Esophagus (tissue), 2 donors: ENCODE results near the gene DUSP23. TPM values are rescaled to one million over a fixed set of nuclear protein-coding genes. Genes with fewer than 3 reads are reported as not detected.

Experiments
- H3K27ac ChIP-seq, 2 donors: one replicate each; pipeline ENCODE4 v1.5.1; 2013; ENCODE audit warnings: low read depth in 2 of 2, mild to moderate bottlenecking in 2 of 2, inconsistent platforms in 1 of 2, low read length in 1 of 2, moderate library complexity in 1 of 2
- H3K27me3 ChIP-seq, 2 donors: one replicate each; pipeline ENCODE4 v1.6.1; 2013; ENCODE audit warnings: low read length in 2 of 2, control low read depth in 1 of 2, mild to moderate bottlenecking in 1 of 2; ENCODE audit not compliant: insufficient read depth in 2 of 2, control insufficient read depth in 1 of 2
- H3K36me3 ChIP-seq, 2 donors: one replicate each; pipeline ENCODE4 v1.6.1; 2013; ENCODE audit warnings: low read length in 1 of 2; ENCODE audit not compliant: control insufficient read depth in 2 of 2, insufficient read depth in 2 of 2
- H3K4me1 ChIP-seq, 2 donors: one replicate each; pipeline ENCODE4 v1.6.1; 2013; ENCODE audit warnings: low read length in 1 of 2; ENCODE audit not compliant: control insufficient read depth in 2 of 2, insufficient read depth in 2 of 2
- H3K4me3 ChIP-seq, 2 donors: one replicate each; pipeline ENCODE4 v1.5.1; 2013; ENCODE audit warnings: low read length in 2 of 2, mild to moderate bottlenecking in 2 of 2, low read depth in 1 of 2, moderate library complexity in 1 of 2
- H3K9me3 ChIP-seq, 2 donors: one replicate each; pipeline ENCODE4 v1.6.1; 2013; ENCODE audit warnings: mild to moderate bottlenecking in 2 of 2, low read depth in 1 of 2, low read length in 1 of 2, moderate library complexity in 1 of 2; ENCODE audit not compliant: control insufficient read depth in 2 of 2, insufficient read depth in 1 of 2
- WGBS, 2 donors: extraction: QIAGEN DNeasy Blood & Tissue Kit; methylation state at CpG; one replicate each; pipeline ENCODE4 v1.1.7; 2013; 5-methylcytosine and 5-hydroxymethylcytosine counted together
- polyA plus RNA-seq, 2 donors: library from polyadenylated mRNA; stranded (reverse); fragments of 200-250 nt; gene quantifications; one replicate each; pipeline ENCODE4 v1.2.3, GENCODE V29; 2013
- donor health status: healthy with polysubstance abuse.
- donor health status: Bipolar disorder and iron deficiency.

Gene DUSP23
- 10 to 100 TPM; 70.6 to 92.5 TPM for polyA plus RNA-seq

DNA sequence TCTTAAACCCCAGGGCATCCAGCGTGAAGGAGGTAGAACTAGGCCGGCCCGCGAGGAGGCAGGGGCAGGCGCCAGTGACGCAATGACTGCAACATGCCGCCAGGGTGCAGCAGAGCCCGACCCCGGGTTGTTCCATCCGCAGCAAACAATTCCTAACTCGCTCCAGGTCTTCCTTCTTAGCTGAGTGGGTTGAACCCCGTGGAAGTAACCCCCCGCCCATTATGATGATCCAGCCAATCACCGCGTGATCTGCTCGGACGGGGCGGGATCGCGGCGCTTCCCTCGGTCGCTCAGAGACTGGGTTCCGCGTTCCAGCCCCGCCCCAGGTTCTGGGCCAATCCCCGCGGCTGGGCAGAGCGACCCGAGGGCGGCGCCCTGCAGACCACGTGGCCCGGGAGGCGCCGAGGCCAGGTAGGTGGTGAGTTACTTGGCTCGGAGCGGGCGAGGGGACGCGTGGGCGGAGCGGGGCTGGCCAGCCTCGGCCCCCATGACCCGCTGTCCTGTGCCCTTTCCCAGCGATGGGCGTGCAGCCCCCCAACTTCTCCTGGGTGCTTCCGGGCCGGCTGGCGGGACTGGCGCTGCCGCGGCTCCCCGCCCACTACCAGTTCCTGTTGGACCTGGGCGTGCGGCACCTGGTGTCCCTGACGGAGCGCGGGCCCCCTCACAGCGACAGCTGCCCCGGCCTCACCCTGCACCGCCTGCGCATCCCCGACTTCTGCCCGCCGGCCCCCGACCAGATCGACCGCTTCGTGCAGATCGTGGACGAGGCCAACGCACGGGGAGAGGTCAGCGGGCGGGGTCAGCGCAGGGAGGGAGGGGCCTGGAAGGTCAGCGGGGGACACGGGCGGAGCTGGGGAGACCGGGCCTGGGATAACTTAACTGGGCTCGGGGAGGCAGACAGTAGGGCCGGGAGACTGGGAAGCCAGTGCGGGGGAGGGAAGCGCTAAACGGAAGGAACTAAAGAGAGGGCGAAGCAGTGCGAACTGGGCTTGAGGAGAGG lies at the start of gene DUSP23:
Gene DUSP23, plus strand, starts transcription at position 380 of the 1,000 bp plus-strand sequence. Its CDS starts 139 bp downstream, at position 519.
- Histone ChIP-seq H3K36me3 (peaks cover 0 to 6% of the 10 kb centered on the region in 2 donors), H3K27ac (peak within 1 kb of the TSS; percentile 75 to 90), H3K9me3 (no peaks in the 10 kb centered on the region), H3K27me3 (no peaks in the 10 kb centered on the region), H3K4me3 (peak within 1 kb of the TSS; percentile 83 to 87), H3K4me1 (peaks cover 0 to 6% of the 10 kb centered on the region in 2 donors)
- 1% methylated on average over 75 to 88 of the region's 88 CpGs for WGBS, 2 donors

DNA sequence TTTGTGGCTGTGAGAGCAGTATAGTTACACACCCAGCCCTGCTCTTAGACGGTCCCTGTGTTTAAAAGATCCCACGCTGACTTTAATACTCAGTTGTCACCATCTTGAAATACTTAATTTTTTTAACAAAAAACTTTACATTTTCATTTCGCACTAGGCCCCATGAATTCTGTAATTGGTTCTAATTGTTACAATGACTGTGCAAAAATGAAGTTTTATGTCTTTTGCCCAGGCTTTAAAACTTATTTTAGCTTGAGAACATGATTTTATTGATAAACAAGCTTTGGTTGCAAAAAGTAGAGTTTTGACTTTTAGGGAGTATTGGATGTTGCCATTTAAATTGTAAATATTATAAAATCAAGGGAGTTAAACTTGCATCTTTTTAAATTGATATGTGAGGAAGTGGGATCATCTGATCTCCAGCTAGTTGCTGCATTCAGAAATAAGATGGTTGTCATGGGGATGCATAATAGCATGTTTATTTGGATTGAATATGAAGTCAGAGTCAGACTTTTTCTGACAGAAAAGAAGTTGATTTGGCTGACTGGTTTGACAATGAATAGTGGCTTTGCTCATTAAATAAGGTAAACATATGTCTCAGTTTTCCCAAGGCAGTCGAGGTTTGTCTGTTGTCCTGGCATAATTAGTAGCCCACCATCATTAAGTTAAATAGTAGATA lies 43.4 kb upstream of the DUSP23 start:
- Histone ChIP-seq H3K4me3 (no peak overlapping the region), H3K27me3 (no peaks in the 10 kb centered on the region), H3K9me3 (no peaks in the 10 kb centered on the region), H3K27ac (no peak overlapping the region), H3K36me3 (no peaks in the 10 kb centered on the region), H3K4me1 (no peaks in the 10 kb centered on the region)
- 69 to 75% methylated on average over 4 of the region's 4 CpGs for WGBS, 2 donors

DNA sequence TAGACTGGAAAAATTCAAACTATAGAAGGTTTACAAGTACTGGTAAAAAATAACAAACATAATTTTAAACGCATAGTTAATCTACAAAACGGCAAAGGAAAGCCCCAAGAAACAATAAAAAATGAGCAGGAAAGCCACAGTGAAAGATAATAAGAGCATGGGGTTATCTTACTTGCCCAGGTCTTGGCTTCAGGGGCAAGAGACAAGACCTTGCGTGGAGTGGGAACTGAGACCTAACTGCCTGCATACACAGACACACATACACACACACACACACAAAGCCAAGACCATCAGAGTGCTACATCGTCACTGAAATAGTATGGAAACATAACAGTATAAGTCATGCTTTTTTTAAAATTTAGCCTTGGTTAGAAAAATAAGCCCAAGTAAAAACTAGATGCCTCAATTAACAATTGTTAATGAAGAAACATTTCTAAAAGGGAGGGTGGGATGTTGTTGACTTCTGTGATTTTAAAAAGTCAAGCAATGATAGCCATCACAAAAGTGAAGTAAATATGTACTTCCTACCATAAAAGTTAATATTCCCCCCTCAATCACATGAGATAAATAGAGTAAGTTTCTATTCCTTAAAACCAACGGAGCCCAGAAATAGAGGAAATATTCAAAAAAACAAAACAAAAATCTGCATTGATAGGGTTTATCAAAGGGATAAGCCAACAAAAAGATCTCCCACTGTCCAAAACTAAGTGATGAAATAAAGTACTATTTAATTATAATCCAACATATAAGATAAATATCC lies 36.9 kb upstream of the DUSP23 start:
- Histone ChIP-seq H3K36me3 (no peaks in the 10 kb centered on the region), H3K4me3 (no peak overlapping the region), H3K27me3 (no peaks in the 10 kb centered on the region), H3K4me1 (no peaks in the 10 kb centered on the region), H3K27ac (no peak overlapping the region), H3K9me3 (no peaks in the 10 kb centered on the region)
- 72 to 80% methylated on average over 5 of the region's 5 CpGs for WGBS, 2 donors

DNA sequence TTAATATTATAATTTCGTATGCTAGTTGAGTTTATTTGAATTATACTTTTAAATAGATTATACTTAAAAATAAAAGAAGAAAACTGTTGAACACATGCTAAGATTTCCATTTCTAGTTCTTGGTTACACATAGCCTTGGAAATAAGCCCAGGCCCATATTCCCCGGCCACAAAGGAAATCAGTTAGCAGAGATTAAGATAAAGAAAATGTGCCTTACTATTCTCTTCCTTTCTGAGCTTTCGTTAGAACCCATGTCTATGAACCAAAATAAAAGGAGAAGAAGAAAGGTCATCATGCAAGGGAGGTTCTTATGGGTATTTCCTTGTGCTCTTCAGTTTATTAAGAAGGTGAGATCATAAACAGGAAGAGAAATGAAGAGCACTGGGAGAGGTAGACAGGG lies 34.1 kb upstream of the DUSP23 start:
- Histone ChIP-seq H3K4me1 (no peaks in the 10 kb centered on the region), H3K4me3 (no peak overlapping the region), H3K27ac (no peak overlapping the region), H3K36me3 (no peaks in the 10 kb centered on the region), H3K9me3 (no peaks in the 10 kb centered on the region), H3K27me3 (no peaks in the 10 kb centered on the region)
- 49 to 64% methylated on average over 3 of the region's 3 CpGs for WGBS, 2 donors

DNA sequence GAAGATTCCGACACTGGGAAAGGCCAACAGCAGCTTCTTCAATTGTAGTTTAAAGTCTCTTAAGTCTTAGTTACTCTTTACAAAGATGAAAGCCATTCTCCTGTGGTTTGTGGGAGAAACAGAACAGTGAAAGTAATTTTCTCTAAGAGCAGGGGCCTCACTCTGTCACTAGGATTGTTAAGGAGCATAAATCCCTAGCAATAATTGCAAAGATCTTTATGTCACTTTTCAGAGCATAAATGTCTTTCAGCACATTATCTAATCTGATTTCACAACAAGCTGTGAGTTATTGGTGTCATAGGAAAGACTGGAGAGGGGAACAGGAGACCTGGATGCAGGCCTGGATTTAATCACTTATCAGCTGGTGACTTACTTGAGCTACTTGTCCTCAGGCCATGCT lies 32.4 kb upstream of the DUSP23 start:
- Histone ChIP-seq H3K27me3 (no peaks in the 10 kb centered on the region), H3K4me1 (no peaks in the 10 kb centered on the region), H3K36me3 (no peaks in the 10 kb centered on the region), H3K9me3 (no peaks in the 10 kb centered on the region), H3K27ac (no peak overlapping the region), H3K4me3 (no peak overlapping the region)
- 91 to 96% methylated on average over 1 of the region's 1 CpG for WGBS, 2 donors

DNA sequence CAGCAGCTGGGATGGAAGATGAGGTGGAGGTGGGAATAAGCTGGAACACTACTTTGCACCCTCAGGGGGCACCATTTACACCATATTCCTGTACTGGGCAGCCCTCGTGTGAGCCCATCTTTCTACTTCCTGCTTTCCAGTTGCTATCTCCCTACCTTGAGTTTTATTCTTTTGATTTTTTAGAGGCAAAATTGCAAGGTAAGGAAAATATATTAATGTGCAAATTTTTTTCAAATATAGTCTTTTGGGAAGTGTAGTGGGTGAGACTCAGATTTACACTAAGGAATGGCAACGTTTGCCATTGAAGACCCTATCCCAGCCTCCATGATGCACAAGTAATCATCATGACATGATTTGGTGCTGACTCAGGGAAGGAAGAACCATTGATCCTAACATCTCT lies 31.1 kb upstream of the DUSP23 start:
- Histone ChIP-seq H3K36me3 (no peaks in the 10 kb centered on the region), H3K27me3 (no peaks in the 10 kb centered on the region), H3K4me3 (no peak overlapping the region), H3K4me1 (no peaks in the 10 kb centered on the region), H3K9me3 (no peaks in the 10 kb centered on the region), H3K27ac (no peak overlapping the region)
- 72 to 78% methylated on average over 2 of the region's 2 CpGs for WGBS, 2 donors

DNA sequence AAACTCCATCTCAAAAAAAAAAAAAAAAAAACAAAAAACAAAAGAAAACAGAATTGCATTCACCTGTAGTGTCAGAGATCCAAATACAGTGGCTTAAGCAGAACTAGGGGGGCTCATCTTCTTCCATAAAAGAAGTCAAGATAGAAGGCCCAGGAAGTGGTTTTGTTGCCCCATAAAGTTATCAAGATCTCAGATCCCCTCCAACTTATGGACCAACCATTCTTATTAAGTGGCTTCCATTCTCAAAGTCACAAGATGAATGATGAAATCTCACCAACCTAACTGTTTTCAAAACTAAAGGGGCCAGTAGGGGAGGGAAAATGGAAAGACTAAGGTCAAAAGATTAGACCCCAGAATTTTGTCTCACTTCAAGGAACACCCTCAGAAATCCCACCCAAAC lies 30.1 kb upstream of the DUSP23 start:
- Histone ChIP-seq H3K9me3 (no peaks in the 10 kb centered on the region), H3K4me3 (no peak overlapping the region), H3K27me3 (no peaks in the 10 kb centered on the region), H3K36me3 (no peaks in the 10 kb centered on the region), H3K4me1 (no peaks in the 10 kb centered on the region), H3K27ac (no peak overlapping the region)

DNA sequence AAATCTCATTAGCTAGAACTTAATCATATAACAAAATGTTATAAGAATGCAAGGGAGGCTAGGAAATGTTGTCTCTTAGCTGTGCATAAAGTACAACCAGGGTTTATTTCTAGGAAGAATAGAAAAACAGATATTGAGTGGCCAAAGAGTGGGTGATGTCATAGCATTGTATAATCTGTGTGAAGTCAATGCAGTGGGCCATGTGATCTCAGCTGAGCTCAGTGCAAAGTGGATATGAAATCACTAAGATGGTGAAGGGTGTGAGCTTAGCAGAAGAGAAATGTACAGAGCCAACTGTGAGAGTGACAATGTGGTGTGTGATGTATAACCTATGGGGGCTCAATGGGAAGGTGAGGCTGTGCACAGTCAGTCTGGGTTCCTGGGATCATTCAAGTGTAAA lies 29.7 kb upstream of the DUSP23 start:
- Histone ChIP-seq H3K27ac (no peak overlapping the region), H3K4me3 (no peak overlapping the region), H3K9me3 (no peaks in the 10 kb centered on the region), H3K36me3 (no peaks in the 10 kb centered on the region), H3K4me1 (no peaks in the 10 kb centered on the region), H3K27me3 (no peaks in the 10 kb centered on the region)

DNA sequence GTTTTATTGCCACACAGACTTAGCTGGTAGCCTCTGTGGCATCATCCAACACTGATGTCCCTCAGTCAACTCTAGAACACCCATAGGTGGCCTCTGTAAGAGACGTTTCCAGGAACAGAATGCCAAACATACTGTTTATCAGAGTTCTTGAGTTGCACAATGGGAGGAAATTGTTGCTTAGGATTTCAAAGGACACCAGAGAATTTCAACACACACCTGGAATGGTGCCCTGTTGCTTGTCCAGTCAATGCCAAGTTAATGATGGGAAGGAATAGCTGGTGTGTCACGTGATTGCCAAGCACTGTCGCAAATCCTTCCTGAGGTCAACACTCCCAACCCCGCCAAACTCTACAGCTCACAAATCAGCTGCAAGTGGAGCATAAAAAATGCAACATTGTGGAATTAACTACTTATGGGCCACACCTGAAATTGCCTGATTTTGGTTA lies 28.6 kb upstream of the DUSP23 start:
- H3K27me3 ChIP-seq = no peaks in the 10 kb centered on the region
- H3K27ac ChIP-seq = no peak overlapping the region
- H3K36me3 ChIP-seq = no peaks in the 10 kb centered on the region
- H3K4me1 ChIP-seq = no peaks in the 10 kb centered on the region
- no peaks in the 10 kb centered on the region for H3K9me3 ChIP-seq
- no peak overlapping the region for H3K4me3 ChIP-seq
- 36 to 39% methylated on average over 4 of the region's 4 CpGs for WGBS, 2 donors
